DND-41 (cell line): ENCODE data around the gene ITGAE.
A peak's percentile ranks its signal among the peaks of the same experiment; 100 is the strongest.

ENCODE experiments used
- ATAC-seq: fragments of 200-7000 bp; cut with Tn5 transposase; 3 replicates; pipeline ENCODE4 v1.9.1; 2021; ENCODE audit warnings: low read depth; ENCODE audit not compliant: insufficient read depth
- DNase-seq: peaks from one replicate; pipeline ENCODE4 v3.0.0-alpha.2; 2020
- H2AFZ ChIP-seq: 2 replicates; pipeline ENCODE4 v1.6.0; 2012; ENCODE audit warnings: low read depth, low read length
- H3K27ac ChIP-seq: 2 replicates; pipeline ENCODE4 v1.5.1; 2012; ENCODE audit warnings: low read length, inconsistent platforms
- H3K27me3 ChIP-seq: fragments of 200-600 bp; sonication (generic); 2 replicates; pipeline ENCODE4 v1.6.0; 2012; ENCODE audit warnings: low read length, mild to moderate bottlenecking, inconsistent platforms; ENCODE audit not compliant: insufficient read depth, poor library complexity
- H3K36me3 ChIP-seq: 2 replicates; pipeline ENCODE4 v1.5.1; 2012; ENCODE audit warnings: low read length, inconsistent platforms; ENCODE audit not compliant: insufficient read depth
- H3K4me1 ChIP-seq: 2 replicates; pipeline ENCODE4 v1.5.1; 2012; ENCODE audit warnings: mild to moderate bottlenecking, low read length; ENCODE audit not compliant: insufficient read depth
- H3K4me2 ChIP-seq: 2 replicates; pipeline ENCODE4 v1.6.0; 2012; ENCODE audit warnings: mild to moderate bottlenecking, moderate library complexity, low read length, inconsistent platforms; ENCODE audit not compliant: insufficient read depth
- H3K4me3 ChIP-seq, 2 experiments: fragments of 200-600 bp in 1 of 2; shearing (Covaris generic) in 1 of 2; 2 replicates each; pipeline ENCODE4 v1.5.1; 2012 to 2016; ENCODE audit warnings: inconsistent platforms in 2 of 2, low read length in 2 of 2, mild to moderate bottlenecking in 2 of 2, low read depth in 1 of 2, moderate library complexity in 1 of 2
- H3K79me2 ChIP-seq: 2 replicates; pipeline ENCODE4 v1.6.0; 2012; ENCODE audit warnings: low read length, inconsistent platforms; ENCODE audit not compliant: insufficient read depth
- H3K9ac ChIP-seq: 2 replicates; pipeline ENCODE4 v1.6.0; 2012; ENCODE audit warnings: low read depth, mild to moderate bottlenecking, inconsistent platforms, low read length, moderate library complexity
- H3K9me3 ChIP-seq: 2 replicates; pipeline ENCODE4 v1.5.1; 2012; ENCODE audit warnings: low read length, moderate library complexity, mild to moderate bottlenecking, inconsistent platforms; ENCODE audit not compliant: insufficient read depth, severe bottlenecking
- H4K20me1 ChIP-seq: 2 replicates; pipeline ENCODE4 v1.6.0; 2012; ENCODE audit warnings: low read length; ENCODE audit not compliant: insufficient read depth
- EZH2 ChIP-seq: IDR thresholded peaks from 3 replicates; pipeline ENCODE4 v1.6.1; 2012; ENCODE audit warnings: borderline replicate concordance, low read depth, mild to moderate bottlenecking, moderate library complexity, low read length, inconsistent platforms; ENCODE audit not compliant: severe bottlenecking
- TF ChIP-seq, protein P1 (sequence below): IDR thresholded peaks from 2 replicates; pipeline ENCODE4 v1.5.1; 2012; ENCODE audit warnings: borderline replicate concordance, low read length, moderate library complexity, mild to moderate bottlenecking; ENCODE audit not compliant: poor library complexity, severe bottlenecking; ENCODE audit errors: extremely low read depth

ITGAE gene

DNA sequence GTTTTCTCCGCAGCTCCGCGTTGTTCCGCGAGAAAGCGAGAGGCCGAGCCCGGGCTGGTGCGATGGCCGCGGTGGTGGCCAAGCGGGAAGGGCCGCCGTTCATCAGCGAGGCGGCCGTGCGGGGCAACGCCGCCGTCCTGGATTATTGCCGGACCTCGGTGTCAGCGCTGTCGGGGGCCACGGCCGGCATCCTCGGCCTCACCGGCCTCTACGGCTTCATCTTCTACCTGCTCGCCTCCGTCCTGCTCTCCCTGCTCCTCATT, 132.0 kb downstream of the ITGAE start:
- H3K36me3 ChIP-seq: peaks cover 13% of the 10 kb centered on the region
- H2AFZ ChIP-seq: peak overlapping the region; percentile 95
- peaks cover 14% of the 10 kb centered on the region for H4K20me1 ChIP-seq
- ATAC-seq (no peak), DNase-seq (no peak)
- H3K9me3 ChIP-seq: no peaks in the 10 kb centered on the region
- TF ChIP-seq, protein P1, sequence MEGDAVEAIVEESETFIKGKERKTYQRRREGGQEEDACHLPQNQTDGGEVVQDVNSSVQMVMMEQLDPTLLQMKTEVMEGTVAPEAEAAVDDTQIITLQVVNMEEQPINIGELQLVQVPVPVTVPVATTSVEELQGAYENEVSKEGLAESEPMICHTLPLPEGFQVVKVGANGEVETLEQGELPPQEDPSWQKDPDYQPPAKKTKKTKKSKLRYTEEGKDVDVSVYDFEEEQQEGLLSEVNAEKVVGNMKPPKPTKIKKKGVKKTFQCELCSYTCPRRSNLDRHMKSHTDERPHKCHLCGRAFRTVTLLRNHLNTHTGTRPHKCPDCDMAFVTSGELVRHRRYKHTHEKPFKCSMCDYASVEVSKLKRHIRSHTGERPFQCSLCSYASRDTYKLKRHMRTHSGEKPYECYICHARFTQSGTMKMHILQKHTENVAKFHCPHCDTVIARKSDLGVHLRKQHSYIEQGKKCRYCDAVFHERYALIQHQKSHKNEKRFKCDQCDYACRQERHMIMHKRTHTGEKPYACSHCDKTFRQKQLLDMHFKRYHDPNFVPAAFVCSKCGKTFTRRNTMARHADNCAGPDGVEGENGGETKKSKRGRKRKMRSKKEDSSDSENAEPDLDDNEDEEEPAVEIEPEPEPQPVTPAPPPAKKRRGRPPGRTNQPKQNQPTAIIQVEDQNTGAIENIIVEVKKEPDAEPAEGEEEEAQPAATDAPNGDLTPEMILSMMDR: no peak
- peak overlapping the region; percentile 98 for H3K4me2 ChIP-seq
- peak overlapping the region; percentile 95 for H3K9ac ChIP-seq
- H3K27me3 ChIP-seq: no peaks in the 10 kb centered on the region
- H3K4me3 ChIP-seq: peak overlapping the region; percentile 95 to 97
- H3K4me1 ChIP-seq: peaks cover 30% of the 10 kb centered on the region
- H3K27ac ChIP-seq: peak overlapping the region; percentile 92
- peaks cover 30% of the 10 kb centered on the region for H3K79me2 ChIP-seq

DNA sequence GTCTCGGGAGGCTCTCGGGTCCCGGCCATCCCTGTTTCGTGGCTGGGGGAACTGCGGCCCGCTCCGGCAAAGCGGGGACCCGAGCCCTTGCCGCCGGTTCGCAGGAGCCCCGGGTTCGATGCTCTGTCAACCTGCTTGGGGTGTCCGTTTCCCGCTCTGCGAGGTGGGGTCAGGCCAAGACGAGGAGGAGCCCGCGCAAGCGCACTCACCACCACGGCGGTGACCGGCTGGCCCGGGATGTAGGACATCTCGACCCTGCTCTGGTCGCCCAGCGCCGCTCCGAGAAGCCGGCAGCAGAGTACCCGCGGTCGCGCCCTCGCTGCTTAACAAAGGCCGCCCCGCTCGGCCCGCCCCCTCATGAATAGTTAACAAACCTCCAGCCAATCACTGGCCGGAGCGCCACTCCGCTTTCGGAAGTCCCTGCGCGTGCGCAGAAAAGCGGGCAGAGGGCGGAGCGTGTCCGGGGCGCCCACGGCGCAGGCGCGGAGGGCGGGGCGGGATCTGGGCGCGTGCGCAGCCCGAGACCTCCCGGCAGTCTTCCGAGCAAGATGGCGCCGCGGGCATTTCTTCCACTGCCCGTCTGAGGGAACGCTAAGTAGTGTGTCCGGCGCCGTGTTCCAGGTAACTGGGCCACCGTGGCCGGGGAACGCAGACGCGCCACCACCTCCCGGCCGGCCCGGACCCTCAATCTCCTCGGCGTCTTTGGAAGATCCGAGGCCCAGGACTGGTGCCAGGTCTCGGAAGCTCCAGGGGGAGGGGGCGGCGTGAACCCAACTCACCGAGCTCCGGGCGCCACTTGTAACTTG, 132.5 kb downstream of the ITGAE start, which contains the start of the genes EMC6 and TAX1BP3:
Gene EMC6 (plus strand): TSS at position 534 of the 806 bp plus-strand sequence. CDS start 335 bp downstream, outside the sequence.
Gene TAX1BP3 (minus strand): TSS at position 300 of the 806 bp plus-strand sequence. CDS start 52 bp downstream, at position 248.
- H3K4me2 ChIP-seq: peak within 1 kb of the TSS; percentile 98
- no peaks in the 10 kb centered on the region for H3K27me3 ChIP-seq
- H3K4me1 ChIP-seq: peaks cover 30% of the 10 kb centered on the region
- H3K9me3 ChIP-seq: no peaks in the 10 kb centered on the region
- H3K9ac ChIP-seq: peak within 1 kb of the TSS; percentile 95
- peaks cover 18% of the 10 kb centered on the region for H3K36me3 ChIP-seq
- TF ChIP-seq, protein P1: no peak
- TF ChIP-seq EZH2: no peak
- H3K27ac ChIP-seq: peak within 1 kb of the TSS; percentile 92
- H3K79me2 ChIP-seq: peaks cover 30% of the 10 kb centered on the region
- DNase-seq: peak; percentile 98
- peak; percentile 95 for ATAC-seq
- H4K20me1 ChIP-seq: peaks cover 18% of the 10 kb centered on the region
- H3K4me3 ChIP-seq: peak within 1 kb of the TSS; percentile 95 to 97
- peak within 1 kb of the TSS; percentile 97 for H2AFZ ChIP-seq

GRCh38 chr17:3667366-3668278, 133.4 kb downstream of the ITGAE start:
- H3K9me3 ChIP-seq: no peaks in the 10 kb centered on the region
- peaks cover 30% of the 10 kb centered on the region for H3K4me1 ChIP-seq
- peak overlapping the region; percentile 95 for H3K9ac ChIP-seq
- H3K27ac ChIP-seq: peak overlapping the region; percentile 81
- ATAC-seq: no peak; the same call in 2 of the 3 replicates
- peak overlapping the region; percentile 93 for H3K4me2 ChIP-seq
- TF ChIP-seq EZH2: no peak
- TF ChIP-seq, protein P1: no peak
- H3K36me3 ChIP-seq: peaks cover 19% of the 10 kb centered on the region
- peaks cover 30% of the 10 kb centered on the region for H3K79me2 ChIP-seq
- DNase-seq: no peak
- peak overlapping the region; percentile 97 for H2AFZ ChIP-seq
- H3K27me3 ChIP-seq: no peaks in the 10 kb centered on the region
- peaks cover 18% of the 10 kb centered on the region for H4K20me1 ChIP-seq
- H3K4me3 ChIP-seq: peak overlapping the region; percentile 65 to 95; a peak in 3 of 4 replicates
